Osteocyte (in vitro differentiated cells): ENCODE data around the gene ARPIN. TPM values are rescaled to one million over a fixed set of nuclear protein-coding genes. Genes with fewer than 3 reads are reported as not detected.
"Not testable (repeated sequence)": the region's sequence is repeated elsewhere in the genome, so short reads cannot be mapped to it uniquely, and the experiment has no call there.

Experiments used
- DNase-seq: peaks from one replicate; pipeline ENCODE4 v3.0.0; 2021; ENCODE audit warnings: mixed read lengths; ENCODE audit not compliant: unreplicated experiment; ENCODE audit errors: extremely low spot score
- H3K27ac Mint-ChIP-seq: one replicate; pipeline ENCODE4 v1.8.0; 2021; ENCODE audit warnings: mild to moderate bottlenecking, mixed read lengths; ENCODE audit not compliant: unreplicated experiment
- H3K27me3 Mint-ChIP-seq: one replicate; pipeline ENCODE4 v1.8.0; 2021; ENCODE audit warnings: mixed read lengths; ENCODE audit not compliant: unreplicated experiment
- H3K36me3 Mint-ChIP-seq: one replicate; pipeline ENCODE4 v1.8.0; 2021; ENCODE audit warnings: mixed read lengths; ENCODE audit not compliant: unreplicated experiment
- H3K4me1 Mint-ChIP-seq: one replicate; pipeline ENCODE4 v1.8.0; 2021; ENCODE audit warnings: mixed read lengths; ENCODE audit not compliant: unreplicated experiment
- H3K4me3 Mint-ChIP-seq: one replicate; pipeline ENCODE4 v1.8.0; 2021; ENCODE audit warnings: mild to moderate bottlenecking, moderate library complexity, mixed read lengths; ENCODE audit not compliant: unreplicated experiment
- H3K9me3 Mint-ChIP-seq: one replicate; pipeline ENCODE4 v1.8.0; 2021; ENCODE audit warnings: mixed read lengths; ENCODE audit not compliant: unreplicated experiment
- long read RNA-seq: library from polyadenylated mRNA; unstranded; transcript quantifications from one replicate; pipeline ENCODE4 v2.0.0, GENCODE V29; 2021
- total RNA-seq: library from RNA; stranded (reverse); gene quantifications from 2 replicates; pipeline ENCODE4 v1.2.1, GENCODE V29; 2021
- TF ChIP-seq, protein P1 (sequence below): fragments of 200-600 bp; sonication (generic); IDR thresholded peaks from 2 replicates; pipeline ENCODE4 v1.5.0; 2021; ENCODE audit warnings: antibody characterized with exemption, mild to moderate bottlenecking, moderate library complexity

The ARPIN gene
- 18.7 and 23.0 TPM in 2 replicates for total RNA-seq
- long read RNA-seq, full-length matches to known transcripts = 7 of 11 reads
- long read RNA-seq, partial matches to known transcripts = 0 of 11 reads
- long read RNA-seq, other reads (novel, unspliced or antisense) = 4 of 11 reads

DNA sequence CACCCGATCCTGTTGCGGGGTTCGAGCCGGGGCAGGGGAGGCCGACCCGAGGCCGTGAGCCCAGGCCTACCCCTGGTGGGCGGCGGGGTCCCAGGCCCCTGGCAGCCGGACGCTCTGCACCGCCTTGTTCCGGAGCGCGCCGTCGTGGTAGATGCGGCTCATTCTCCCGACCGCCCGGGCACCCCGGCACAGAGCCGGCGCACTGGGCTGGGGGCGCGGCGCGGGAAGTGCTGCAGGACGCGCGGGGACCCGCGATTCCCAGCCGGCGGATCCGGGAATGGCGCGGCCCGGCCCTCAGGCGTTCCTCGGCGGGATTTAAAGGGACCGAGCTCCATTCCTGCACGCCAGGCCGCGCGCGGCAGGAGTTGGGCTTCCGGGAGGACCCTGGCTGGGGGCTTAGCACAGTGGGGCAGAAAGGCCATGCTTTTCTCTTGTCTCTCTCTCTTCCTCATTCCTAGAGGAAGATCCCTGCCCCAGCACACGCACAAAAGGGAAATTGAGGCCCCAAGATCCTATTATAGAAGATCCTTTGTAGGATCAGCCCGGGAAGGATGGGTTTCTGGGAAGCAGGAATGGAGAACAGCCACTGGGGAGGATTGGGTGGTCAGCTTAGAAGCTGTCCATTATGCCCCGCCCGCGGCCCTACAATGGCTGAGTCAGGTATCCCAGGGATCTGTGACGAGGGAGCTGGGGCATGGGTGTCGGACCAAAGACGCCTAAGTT, at the start of gene ARPIN:
ARPIN (minus strand) TSS at position 279 of the 723 bp plus-strand sequence; CDS start at position 162, 117 bp downstream.
- peak; percentile 88 for DNase-seq
- Mint-ChIP-seq H3K9me3 (no peaks in the 10 kb centered on the region), H3K36me3 (no peaks in the 10 kb centered on the region), H3K27me3 (no peaks in the 10 kb centered on the region), H3K4me3 (peak within 1 kb of the TSS; percentile 88), H3K4me1 (peaks cover 21% of the 10 kb centered on the region), H3K27ac (peak within 1 kb of the TSS; percentile 86)
- TF ChIP-seq, protein P1, sequence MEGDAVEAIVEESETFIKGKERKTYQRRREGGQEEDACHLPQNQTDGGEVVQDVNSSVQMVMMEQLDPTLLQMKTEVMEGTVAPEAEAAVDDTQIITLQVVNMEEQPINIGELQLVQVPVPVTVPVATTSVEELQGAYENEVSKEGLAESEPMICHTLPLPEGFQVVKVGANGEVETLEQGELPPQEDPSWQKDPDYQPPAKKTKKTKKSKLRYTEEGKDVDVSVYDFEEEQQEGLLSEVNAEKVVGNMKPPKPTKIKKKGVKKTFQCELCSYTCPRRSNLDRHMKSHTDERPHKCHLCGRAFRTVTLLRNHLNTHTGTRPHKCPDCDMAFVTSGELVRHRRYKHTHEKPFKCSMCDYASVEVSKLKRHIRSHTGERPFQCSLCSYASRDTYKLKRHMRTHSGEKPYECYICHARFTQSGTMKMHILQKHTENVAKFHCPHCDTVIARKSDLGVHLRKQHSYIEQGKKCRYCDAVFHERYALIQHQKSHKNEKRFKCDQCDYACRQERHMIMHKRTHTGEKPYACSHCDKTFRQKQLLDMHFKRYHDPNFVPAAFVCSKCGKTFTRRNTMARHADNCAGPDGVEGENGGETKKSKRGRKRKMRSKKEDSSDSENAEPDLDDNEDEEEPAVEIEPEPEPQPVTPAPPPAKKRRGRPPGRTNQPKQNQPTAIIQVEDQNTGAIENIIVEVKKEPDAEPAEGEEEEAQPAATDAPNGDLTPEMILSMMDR = no peak

DNA sequence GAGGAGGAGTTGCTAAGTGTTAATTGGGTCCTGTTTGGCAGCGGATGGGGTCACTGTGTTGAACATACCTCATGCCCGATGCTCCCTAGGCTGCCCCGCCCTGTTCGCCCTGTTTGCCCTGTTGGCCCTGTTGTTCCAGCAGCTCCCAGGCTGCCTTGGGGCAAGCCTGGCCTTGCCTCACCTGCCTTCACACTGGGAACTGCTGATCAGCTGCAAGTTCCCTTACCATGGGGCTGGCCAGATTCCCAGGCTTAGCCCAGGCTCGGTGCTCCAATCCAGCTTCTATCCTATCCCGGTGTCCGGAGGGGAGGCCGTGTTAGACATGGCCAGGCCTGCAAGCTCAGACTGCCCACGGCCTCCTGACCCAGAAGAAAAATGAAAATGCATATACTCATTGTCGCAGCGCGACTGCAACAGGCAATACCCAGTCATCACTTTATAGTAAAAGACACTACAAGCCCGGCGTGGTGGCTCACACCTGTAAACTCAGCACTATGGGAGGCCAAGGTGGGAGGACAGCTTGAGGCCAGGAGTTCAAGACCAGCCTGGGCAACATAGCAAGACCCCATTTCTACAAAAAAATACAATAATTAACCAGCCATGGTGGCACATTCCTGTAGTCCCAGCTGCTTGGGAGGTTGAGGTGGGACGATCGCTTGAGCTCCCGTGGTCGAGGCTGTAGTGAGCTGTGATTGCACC, 45.5 kb upstream of the ARPIN start:
- no peak for DNase-seq
- Mint-ChIP-seq H3K9me3 (no peaks in the 10 kb centered on the region), H3K4me1 (no peaks in the 10 kb centered on the region), H3K27me3 (peaks cover 20% of the 10 kb centered on the region), H3K36me3 (no peaks in the 10 kb centered on the region), H3K4me3 (no peak overlapping the region), H3K27ac (no peak overlapping the region)
- TF ChIP-seq, protein P1 = no peak

DNA sequence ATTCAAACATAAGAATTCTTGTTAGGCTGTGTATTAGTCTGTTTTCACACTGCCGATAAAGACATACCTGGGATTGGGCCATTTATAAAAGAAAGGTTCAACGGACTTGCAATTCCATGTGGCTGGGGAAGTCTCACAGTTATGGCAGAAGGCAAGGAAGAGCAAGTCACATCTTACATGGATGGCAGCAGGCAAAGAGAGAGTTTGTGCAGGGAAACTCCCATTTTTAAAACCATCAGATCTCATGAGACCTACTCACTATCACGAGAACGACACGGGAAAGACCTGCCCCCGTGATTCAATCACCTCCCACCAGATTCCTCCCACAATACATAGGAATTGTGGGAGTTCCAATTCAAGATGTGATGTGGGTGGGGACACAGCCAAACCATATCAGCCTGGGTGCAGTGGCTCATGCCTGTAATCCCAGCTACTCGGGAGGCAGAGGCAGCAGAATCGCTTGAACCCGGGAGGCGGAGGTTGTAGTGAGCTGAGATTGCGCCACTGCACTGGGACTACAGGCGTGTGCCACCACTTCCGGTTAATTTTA, 42.8 kb upstream of the ARPIN start:
- not testable (repeated sequence) for DNase-seq, H3K36me3 Mint-ChIP-seq, H3K27ac Mint-ChIP-seq, H3K9me3 Mint-ChIP-seq, H3K4me3 Mint-ChIP-seq, H3K4me1 Mint-ChIP-seq
- peaks cover 25% of the 10 kb centered on the region for H3K27me3 Mint-ChIP-seq

DNA sequence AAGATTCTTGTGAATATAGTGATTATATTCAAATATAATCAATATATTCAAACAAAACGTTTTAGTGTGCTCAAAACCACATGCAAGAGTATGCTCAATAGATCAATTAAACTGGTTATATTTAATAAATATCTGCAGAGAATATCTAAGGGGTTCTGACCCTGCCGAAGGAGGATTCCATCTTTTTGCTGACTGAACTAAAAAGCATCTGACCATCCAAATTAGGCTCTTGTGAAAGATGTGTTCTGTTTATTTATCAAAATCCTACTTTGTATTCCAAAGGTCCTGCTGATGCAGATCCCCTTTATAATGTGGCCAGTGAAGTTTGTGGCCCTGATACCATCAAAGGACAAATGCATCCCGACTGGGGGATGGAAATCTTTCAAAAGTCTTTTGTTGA, 41.8 kb upstream of the ARPIN start:
- H3K4me1 Mint-ChIP-seq = no peaks in the 10 kb centered on the region
- TF ChIP-seq, protein P1 = no peak

DNA sequence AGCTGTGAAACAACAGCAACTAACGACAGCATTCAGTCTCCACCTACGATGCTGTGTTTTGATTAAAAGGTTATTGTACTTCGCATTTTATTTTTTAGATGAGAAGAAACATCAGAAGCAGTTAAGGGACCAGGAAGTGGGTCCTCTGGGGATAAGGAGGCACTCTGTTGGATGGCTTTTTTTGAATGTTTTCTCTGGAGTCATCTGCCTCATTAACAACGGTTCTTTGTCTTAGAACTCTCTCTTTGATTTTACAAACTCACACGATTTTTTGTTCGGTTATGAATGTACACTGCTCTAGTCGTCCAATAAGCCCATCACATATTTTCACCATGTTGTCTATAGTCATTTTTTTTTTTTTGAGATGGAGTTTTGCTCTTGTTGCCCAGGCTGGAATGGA, 36.0 kb upstream of the ARPIN start:
- no peak overlapping the region for H3K27ac Mint-ChIP-seq
- no peaks in the 10 kb centered on the region for H3K4me1 Mint-ChIP-seq
- no peak overlapping the region for H3K4me3 Mint-ChIP-seq
- DNase-seq = no peak
- TF ChIP-seq, protein P1 = no peak
- no peaks in the 10 kb centered on the region for H3K36me3 Mint-ChIP-seq
- no peaks in the 10 kb centered on the region for H3K9me3 Mint-ChIP-seq
- H3K27me3 Mint-ChIP-seq = peaks cover 6% of the 10 kb centered on the region

More for the DNA sequence above, 41.8 kb upstream of the ARPIN start:
- no peak for DNase-seq
- Mint-ChIP-seq H3K36me3 (no peaks in the 10 kb centered on the region), H3K27me3 (peaks cover 25% of the 10 kb centered on the region), H3K27ac (no peak overlapping the region), H3K4me3 (no peak overlapping the region), H3K9me3 (no peaks in the 10 kb centered on the region)
